ENCODE results near the gene SMIM33. TPM values are rescaled to one million over a fixed set of nuclear protein-coding genes. Genes with fewer than 3 reads are reported as not detected.
A peak's percentile ranks its signal among the peaks of the same experiment; 100 is the strongest.

The SMIM33 gene
- total RNA-seq (not detected in 2 replicates), polyA plus RNA-seq (not detected in 2 replicates), polyA minus RNA-seq (not detected in 2 replicates)
- not detected for total RNA-seq (2013)

- WGBS (ENCODE audit: insufficient coverage), result 0% methylated on average over 6 of the region's 9 CpGs
- Histone ChIP-seq H3K27me3 (replicated peaks in 1 of 4; ENCODE audit: control extremely low read depth in 1 of 4, control insufficient read depth in 3 of 4, insufficient read depth in 4 of 4, low read length in 3 of 4) (peaks cover 0 to 24% (median 11%) of the 10 kb centered on the region in 4 experiments), H3K4me1 (ENCODE audit: control insufficient read depth in 2 of 2, insufficient read depth in 2 of 2, low read length in 2 of 2) (peaks cover 17 to 20% of the 10 kb centered on the region in 2 donors), H2AFZ (ENCODE audit: insufficient read depth, low read depth, low read length, poor library complexity, severe bottlenecking) (peak within 1 kb of the TSS; percentile 65), H3K9ac (ENCODE audit: low read length) (peak within 1 kb of the TSS; percentile 7), H3K79me2 (ENCODE audit: control insufficient read depth, insufficient read depth, low read length) (no peaks in the 10 kb centered on the region), H3K36me3 (replicated peaks in 1 of 2; ENCODE audit: control extremely low read depth in 1 of 2, control insufficient read depth in 1 of 2, extremely low read depth in 1 of 2, insufficient read depth in 2 of 2, low read length in 1 of 2) (no peaks in the 10 kb centered on the region), H3K9me3 (ENCODE audit: control extremely low read depth in 1 of 3, control insufficient read depth in 2 of 3, insufficient read depth in 1 of 3, low read length in 2 of 3) (peaks cover 0 to 5% (median 0%) of the 10 kb centered on the region in 3 donors), H3K4me3 (ENCODE audit: control extremely low read depth in 1 of 5, extremely low read depth in 1 of 5, insufficient read depth in 1 of 5, low read depth in 2 of 5, low read length in 4 of 5) (peak within 1 kb of the TSS in 3 of 5 experiments; percentile 4 to 21 (median 6)), H4K20me1 (ENCODE audit: control insufficient read depth, insufficient read depth, low read length, poor library complexity, severe bottlenecking) (no peaks in the 10 kb centered on the region), H3K27ac (ENCODE audit: low read length in 2 of 2) (no peak within 1 kb of the TSS), H3K4me2 (replicated peaks; ENCODE audit: low read depth, low read length, poor library complexity, severe bottlenecking) (peak within 1 kb of the TSS; percentile 69)
- intact Hi-C loops (cut with micrococcal nuclease), result no loop called here
- ATAC-seq (ENCODE audit: low read depth) (peak; percentile 39), DNase-seq (peak; percentile 31)
- CTCF ChIA-PET, result no interaction called here
- H3K4me1 Mint-ChIP-seq, result peaks cover 16% of the 10 kb centered on the region
- H3K4me3 Mint-ChIP-seq, result peak within 1 kb of the TSS; percentile 34
- no peak within 1 kb of the TSS for H3K27ac Mint-ChIP-seq
- POLR2A ChIA-PET, result no interaction called here
- TF ChIP-seq CTCF (IDR thresholded peaks at IDR 0.05), result no peak
- no peak for TF ChIP-seq EZH2 (IDR thresholded peaks at IDR 0.05; ENCODE audit: borderline replicate concordance, insufficient read depth, low read depth, low read length, poor library complexity, severe bottlenecking)
- no peaks in the 10 kb centered on the region for H3K9me3 Mint-ChIP-seq (ENCODE audit: insufficient read depth)
- H3K27me3 Mint-ChIP-seq, result peaks cover 31% of the 10 kb centered on the region
Measured at GRCh38 chr5:139470821-139471300, at the start of gene SMIM33. TSS of gene SMIM33 (plus strand) at chr5:139471004. CDS start at chr5:139471122, 118 bp downstream.

DNA sequence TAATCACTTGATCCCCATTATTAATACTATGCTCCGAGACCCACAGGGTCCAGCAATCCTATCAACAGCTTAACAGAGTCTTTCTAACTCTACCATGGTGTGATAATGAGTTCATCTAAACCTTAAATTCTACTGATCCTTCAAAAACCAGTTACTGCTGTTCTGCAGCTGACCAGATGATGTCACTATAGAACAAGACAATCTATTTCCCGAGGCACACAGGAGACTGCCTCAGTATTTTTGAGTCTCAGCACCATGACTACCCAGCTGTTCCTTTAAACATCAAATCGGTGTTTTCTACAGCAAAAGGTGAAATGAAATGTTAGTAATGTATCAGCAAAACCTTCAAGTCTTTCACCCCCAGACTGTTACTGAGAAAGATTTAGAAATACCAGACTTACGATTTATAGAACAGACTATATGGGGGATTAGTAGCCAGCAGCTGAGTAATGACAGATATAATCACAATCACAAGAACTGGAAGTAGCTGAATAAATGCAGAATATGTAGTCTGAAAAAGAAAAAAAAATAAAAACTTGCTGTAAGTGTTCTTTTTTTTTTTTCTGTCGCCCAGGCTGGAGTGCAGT is 48.4 kb upstream of the SMIM33 start:
- Mint-ChIP-seq H3K9me3 (ENCODE audit: insufficient read depth) (no peaks in the 10 kb centered on the region), H3K27me3 (no peaks in the 10 kb centered on the region), H3K4me1 (peaks cover 2% of the 10 kb centered on the region), H3K4me3 (no peak overlapping the region), H3K27ac (peak overlapping the region; percentile 38)
- intact Hi-C loops (cut with micrococcal nuclease), result loop anchor here (1.0 to 5.0 kb wide), 7 partner anchors 16 to 546 kb away; partner anchors contain the start of gene DNAJC18
- no peak overlapping the region for H3K4me3 ChIP-seq (ENCODE audit: control extremely low read depth in 1 of 5, extremely low read depth in 1 of 5, insufficient read depth in 1 of 5, low read depth in 2 of 5, low read length in 4 of 5)
- POLR2A ChIA-PET, result interaction anchor here (0.6 to 0.7 kb wide), 3 partner anchors 95 to 220 kb away, joined by 3 to 4 read pairs (median 4); no protein-coding TSS in a partner anchor
- CTCF ChIA-PET, result interaction anchor here (0.5 to 8.0 kb wide), 54 partner anchors 8 to 1298 kb away, joined by 3 to 168 read pairs (median 4); partner anchors contain the start of genes DNAJC18, MATR3, PROB1 and SPATA24
- no CpG with 5 or more reads among the region's 5 CpGs for WGBS (ENCODE audit: insufficient coverage)
- no peaks in the 10 kb centered on the region for H3K9me3 ChIP-seq (ENCODE audit: control extremely low read depth in 1 of 3, control insufficient read depth in 2 of 3, insufficient read depth in 1 of 3, low read length in 2 of 3)
- peak; percentile 95 for ATAC-seq (ENCODE audit: low read depth)
- H3K9ac ChIP-seq (ENCODE audit: low read length), result no peak overlapping the region
- no peaks in the 10 kb centered on the region for H4K20me1 ChIP-seq (ENCODE audit: control insufficient read depth, insufficient read depth, low read length, poor library complexity, severe bottlenecking)
- no peak overlapping the region for H3K4me2 ChIP-seq (replicated peaks; ENCODE audit: low read depth, low read length, poor library complexity, severe bottlenecking)
- H2AFZ ChIP-seq (ENCODE audit: insufficient read depth, low read depth, low read length, poor library complexity, severe bottlenecking), result no peak overlapping the region
- peak; percentile 80 for DNase-seq
- H3K79me2 ChIP-seq (ENCODE audit: control insufficient read depth, insufficient read depth, low read length), result no peaks in the 10 kb centered on the region
- no peaks in the 10 kb centered on the region for H3K4me1 ChIP-seq (ENCODE audit: control insufficient read depth in 2 of 2, insufficient read depth in 2 of 2, low read length in 2 of 2)
- peaks cover 6 to 12% of the 10 kb centered on the region in 2 experiments for H3K36me3 ChIP-seq (replicated peaks in 1 of 2; ENCODE audit: control extremely low read depth in 1 of 2, control insufficient read depth in 1 of 2, extremely low read depth in 1 of 2, insufficient read depth in 2 of 2, low read length in 1 of 2)
- H3K27ac ChIP-seq (ENCODE audit: low read length in 2 of 2), result no peak overlapping the region
- H3K27me3 ChIP-seq (replicated peaks in 1 of 4; ENCODE audit: control extremely low read depth in 1 of 4, control insufficient read depth in 3 of 4, insufficient read depth in 4 of 4, low read length in 3 of 4), result no peaks in the 10 kb centered on the region
- peak; percentile 88 for TF ChIP-seq CTCF (IDR thresholded peaks at IDR 0.05)
- TF ChIP-seq EZH2 (IDR thresholded peaks at IDR 0.05; ENCODE audit: borderline replicate concordance, insufficient read depth, low read depth, low read length, poor library complexity, severe bottlenecking), result no peak

Measured in B cell (primary cell).